Common myeloid progenitor, CD34-positive (primary cell): ENCODE data around the gene VWA5A.
"Not testable (repeated sequence)": the region's sequence is repeated elsewhere in the genome, so short reads cannot be mapped to it uniquely, and the experiment has no call there.

Experiments
- CTCF ChIA-PET: fragments of 350-600 bp; sonication (Branson Sonifier 250); formaldehyde crosslinking; loops from one replicate; lab custom pipeline; 2021; ENCODE audit warnings: antibody characterized with exemption; lab: Charles Lee
- POLR2A ChIA-PET: fragments of 350-600 bp; sonication (Branson Sonifier 250); formaldehyde crosslinking; loops from one replicate; lab custom pipeline; 2021; ENCODE audit warnings: antibody characterized with exemption; lab: Charles Lee
- DNase-seq, 3 donors: peaks; one replicate each; pipeline versions ENCODE4 v3.0.0 to v3.0.0-alpha.2; 2013
- H3K27ac ChIP-seq, 2 experiments: 1 replicate in 1 of 2; 2 replicates in 1 of 2; pipeline ENCODE4 v1.7.0; 2013; ENCODE audit warnings: inconsistent platforms in 2 of 2, low read length in 2 of 2, mild to moderate bottlenecking in 2 of 2, low read depth in 1 of 2, moderate library complexity in 1 of 2; ENCODE audit not compliant: severe bottlenecking in 2 of 2, insufficient read depth in 1 of 2, poor library complexity in 1 of 2
- H3K27me3 ChIP-seq, 5 experiments: replicated peaks in 2 of 5; 1 replicate in 3 of 5; 2 replicates in 2 of 5; pipeline versions ENCODE4 v1.6.1 to v1.7.0; 2013; ENCODE audit warnings: low read length in 4 of 5, mild to moderate bottlenecking in 2 of 5, moderate library complexity in 2 of 5, inconsistent platforms in 1 of 5; ENCODE audit not compliant: insufficient read depth in 5 of 5, control insufficient read depth in 4 of 5
- H3K36me3 ChIP-seq, 4 experiments: 1 replicate in 2 of 4; 2 replicates in 2 of 4; pipeline versions ENCODE4 v1.6.1 to v1.7.0; 2013; ENCODE audit warnings: low read length in 3 of 4, control low read depth in 1 of 4, mild to moderate bottlenecking in 1 of 4; ENCODE audit not compliant: control insufficient read depth in 4 of 4, insufficient read depth in 4 of 4
- H3K4me1 ChIP-seq, 4 experiments: 1 replicate in 3 of 4; 2 replicates in 1 of 4; pipeline versions ENCODE4 v1.6.1 to v1.7.1; 2013; ENCODE audit warnings: low read length in 3 of 4, mild to moderate bottlenecking in 3 of 4, control low read depth in 1 of 4, inconsistent platforms in 1 of 4, moderate library complexity in 1 of 4; ENCODE audit not compliant: control insufficient read depth in 4 of 4, insufficient read depth in 4 of 4; ENCODE audit errors: control extremely low read depth in 1 of 4
- H3K4me3 ChIP-seq, 7 experiments: 1 replicate in 4 of 7; 2 replicates in 3 of 7; pipeline versions ENCODE4 v1.5.1 to v1.7.0; 2013; ENCODE audit warnings: mild to moderate bottlenecking in 7 of 7, low read length in 6 of 7, moderate library complexity in 6 of 7, inconsistent platforms in 2 of 7, low read depth in 2 of 7, control low read depth in 1 of 7; ENCODE audit not compliant: insufficient read depth in 4 of 7, control insufficient read depth in 1 of 7; ENCODE audit errors: extremely low read depth in 1 of 7
- H3K9me3 ChIP-seq, 5 experiments: 1 replicate in 4 of 5; 2 replicates in 1 of 5; pipeline versions ENCODE4 v1.6.1 to v1.7.1; 2013; ENCODE audit warnings: low read length in 4 of 5, mild to moderate bottlenecking in 2 of 5, inconsistent platforms in 1 of 5, low read depth in 1 of 5, moderate library complexity in 1 of 5; ENCODE audit not compliant: control insufficient read depth in 4 of 5, insufficient read depth in 2 of 5; ENCODE audit errors: control extremely low read depth in 1 of 5
- WGBS: methylation state at CpG from one replicate; pipeline ENCODE4 v1.1.5; 2013; ENCODE audit not compliant: insufficient coverage; 5-methylcytosine and 5-hydroxymethylcytosine counted together

The VWA5A gene

DNA sequence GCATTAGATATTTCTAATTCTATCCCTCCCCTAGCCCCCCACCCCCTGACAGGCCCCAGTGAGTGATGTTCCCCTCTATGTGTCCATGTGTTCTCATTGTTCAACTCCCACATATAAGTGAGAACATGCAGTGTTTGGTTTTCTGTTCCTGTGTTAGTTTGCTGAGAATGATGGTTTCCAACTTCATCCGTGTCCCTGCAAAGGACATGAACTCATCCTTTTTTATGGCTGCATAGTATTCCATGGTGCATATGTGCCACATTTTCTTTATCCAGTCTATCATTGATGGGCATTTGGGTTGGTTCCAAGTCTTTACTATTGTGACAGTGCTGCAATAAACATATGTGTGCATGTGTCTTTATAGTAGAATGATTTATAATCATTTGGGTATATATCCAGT lies 11.9 kb downstream of the VWA5A start:
- H3K27ac ChIP-seq, DNase-seq, H3K4me3 ChIP-seq, CTCF ChIA-PET, H3K27me3 ChIP-seq, H3K9me3 ChIP-seq, H3K4me1 ChIP-seq, POLR2A ChIA-PET: not testable (repeated sequence)
- no CpG with 5 or more reads among the region's 1 CpG for WGBS
- H3K36me3 ChIP-seq: peaks cover 4 to 26% (median 11%) of the 10 kb centered on the region in 4 experiments

DNA sequence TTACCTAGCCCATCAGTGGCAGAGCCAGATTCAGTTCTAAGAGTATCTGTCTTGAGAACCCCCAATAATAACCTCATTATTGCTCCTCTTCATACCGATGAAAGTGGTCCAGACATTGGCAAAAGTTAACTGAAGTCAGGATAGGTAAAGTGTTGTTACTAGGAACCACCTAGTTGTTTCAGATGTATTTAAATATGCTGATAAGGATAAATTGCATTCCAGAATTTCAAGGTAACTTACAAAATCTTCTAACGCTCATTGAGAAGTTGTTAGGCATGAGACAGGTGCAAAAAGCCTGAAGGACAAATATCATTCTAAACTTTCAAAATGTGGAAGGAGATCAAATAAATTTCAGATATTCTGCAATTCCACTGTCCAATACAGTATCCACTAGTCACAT lies 27.8 kb downstream of the VWA5A start:
- POLR2A ChIA-PET: no interaction called here
- no peak for DNase-seq
- no CpG with 5 or more reads among the region's 2 CpGs for WGBS
- Histone ChIP-seq H3K36me3 (peaks cover 0 to 24% (median 10%) of the 10 kb centered on the region in 4 experiments), H3K27ac (no peak overlapping the region), H3K4me1 (no peaks in the 10 kb centered on the region), H3K4me3 (no peak overlapping the region), H3K27me3 (no peaks in the 10 kb centered on the region), H3K9me3 (peaks cover 0 to 16% (median 4%) of the 10 kb centered on the region in 5 experiments)
- CTCF ChIA-PET: interaction anchor here (1.4 kb wide), 1 partner anchor 16 kb away, joined by 4 read pairs; no protein-coding TSS in a partner anchor

- Histone ChIP-seq H3K4me3 (no peak overlapping the region), H3K4me1 (no peaks in the 10 kb centered on the region), H3K27ac (no peak overlapping the region), H3K36me3 (peaks cover 0 to 9% (median 5%) of the 10 kb centered on the region in 4 experiments), H3K9me3 (peaks cover 0 to 4% (median 0%) of the 10 kb centered on the region in 5 experiments), H3K27me3 (no peaks in the 10 kb centered on the region)
- ChIA-PET CTCF (no interaction called here), POLR2A (no interaction called here)
- 94% methylated on average over 2 of the region's 2 CpGs for WGBS
- no peak for DNase-seq
Measured at GRCh38 chr11:124147951-124148350, 32.7 kb downstream of the VWA5A start.

DNA sequence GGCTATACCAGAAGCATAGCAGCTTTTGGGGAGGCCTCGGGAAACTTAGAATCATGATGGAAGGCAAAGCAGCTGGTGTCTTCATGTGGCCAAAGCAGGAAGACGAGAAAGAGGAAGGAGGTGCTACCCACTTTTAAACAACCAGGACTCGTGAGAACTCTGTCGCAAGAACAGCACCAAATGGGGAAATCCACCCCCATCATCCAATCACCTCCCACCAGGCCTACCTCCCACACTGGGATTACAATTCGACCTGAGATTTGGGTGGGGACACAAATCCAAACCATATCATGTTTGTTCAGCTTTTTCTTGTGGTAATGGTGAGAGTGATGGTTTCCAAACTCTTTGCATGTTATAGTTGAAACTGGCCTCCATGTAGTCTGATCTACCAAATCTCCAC lies 35.4 kb downstream of the VWA5A start:
- WGBS: 17% methylated on average over 1 of the region's 5 CpGs
- Histone ChIP-seq H3K36me3 (peaks cover 0 to 2% (median under 1%) of the 10 kb centered on the region in 4 experiments), H3K27me3 (no peaks in the 10 kb centered on the region), H3K9me3 (peaks cover 0 to 4% (median 0%) of the 10 kb centered on the region in 5 experiments), H3K4me1 (no peaks in the 10 kb centered on the region), H3K27ac (no peak overlapping the region), H3K4me3 (no peak overlapping the region)
- peak in 2 of 3 donors; percentile 63 to 71 for DNase-seq
- ChIA-PET CTCF (interaction anchor here (1.1 to 1.7 kb wide), 3 partner anchors 17 to 44 kb away, joined by 3 read pairs; no protein-coding TSS in a partner anchor), POLR2A (no interaction called here)

DNA sequence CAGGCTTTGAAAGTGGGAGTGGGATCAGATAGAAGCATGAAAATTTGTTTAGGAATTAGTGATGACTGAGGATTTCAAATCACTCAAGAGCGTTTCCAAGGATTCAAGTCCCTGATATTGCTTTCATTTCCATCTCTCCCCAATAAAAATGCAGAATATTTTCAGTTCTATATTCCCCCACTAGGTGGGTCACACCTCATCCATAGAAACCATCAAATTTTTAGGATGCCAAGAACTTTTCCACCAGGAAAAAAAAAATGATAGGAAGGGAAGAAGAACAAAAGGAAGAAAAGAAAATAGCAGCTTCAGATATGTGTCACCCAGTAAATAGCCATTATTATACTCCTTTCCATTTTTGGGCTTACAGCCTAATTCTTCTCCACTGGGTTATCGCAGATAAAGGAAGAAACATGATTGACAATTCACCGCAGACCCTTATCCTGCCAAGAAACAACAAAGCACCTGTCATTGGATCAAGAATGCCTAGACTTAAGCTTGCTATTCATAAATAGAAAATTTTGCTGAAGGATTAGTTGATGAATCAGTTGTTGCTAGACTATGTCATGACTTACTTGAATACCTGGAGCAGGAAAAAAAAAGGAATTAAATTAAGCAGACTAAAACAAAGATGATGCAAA lies 37.6 kb downstream of the VWA5A start:
- Histone ChIP-seq H3K4me1 (no peaks in the 10 kb centered on the region), H3K36me3 (no peaks in the 10 kb centered on the region), H3K4me3 (no peak overlapping the region), H3K27me3 (no peaks in the 10 kb centered on the region), H3K27ac (no peak overlapping the region), H3K9me3 (peaks cover 0 to 4% (median 0%) of the 10 kb centered on the region in 5 experiments)
- DNase-seq: no peak
- 100% methylated on average over 2 of the region's 3 CpGs for WGBS
- CTCF ChIA-PET: no interaction called here
- POLR2A ChIA-PET: no interaction called here

- no peak for DNase-seq
- Histone ChIP-seq H3K9me3 (peaks cover 0 to 4% (median 0%) of the 10 kb centered on the region in 5 experiments), H3K4me1 (no peaks in the 10 kb centered on the region), H3K27ac (no peak overlapping the region), H3K36me3 (no peaks in the 10 kb centered on the region), H3K27me3 (no peaks in the 10 kb centered on the region), H3K4me3 (no peak overlapping the region)
- POLR2A ChIA-PET: no interaction called here
- CTCF ChIA-PET: interaction anchor here (1.5 kb wide), 2 partner anchors 20 to 82 kb away, joined by 3 to 4 read pairs; no protein-coding TSS in a partner anchor
- no CpG with 5 or more reads among the region's 2 CpGs for WGBS
Measured at GRCh38 chr11:124153821-124154220, 38.6 kb downstream of the VWA5A start.

- ChIA-PET CTCF (interaction anchor here (0.7 kb wide), 1 partner anchor 17 kb away, joined by 4 read pairs; no protein-coding TSS in a partner anchor), POLR2A (no interaction called here)
- no peak overlapping the region for H3K27ac ChIP-seq
- no peaks in the 10 kb centered on the region for H3K27me3 ChIP-seq
- no peaks in the 10 kb centered on the region for H3K4me1 ChIP-seq
- H3K4me3 ChIP-seq: no peak overlapping the region
- DNase-seq: no peak
- H3K36me3 ChIP-seq: no peaks in the 10 kb centered on the region
- peaks cover 0 to 7% (median 0%) of the 10 kb centered on the region in 5 experiments for H3K9me3 ChIP-seq
Measured at GRCh38 chr11:124159481-124159880, 44.2 kb downstream of the VWA5A start.
